ENCODE data around the gene SYTL1.
A peak's percentile ranks its signal among the peaks of the same experiment; 100 is the strongest.

Gene SYTL1

GRCh38 chr1:27360159-27361043 is 18.6 kb downstream of the SYTL1 start:
- Mint-ChIP-seq H3K36me3 (ENCODE audit: low read depth) (no peaks in the 10 kb centered on the region), H3K27ac (no peak overlapping the region), H3K9me3 (no peaks in the 10 kb centered on the region), H3K4me3 (peak overlapping the region; percentile 68), H3K27me3 (peaks cover 6% of the 10 kb centered on the region), H3K4me1 (peaks cover 56% of the 10 kb centered on the region)
- DNase-seq: peak; percentile 35
- no peak for ATAC-seq

DNA sequence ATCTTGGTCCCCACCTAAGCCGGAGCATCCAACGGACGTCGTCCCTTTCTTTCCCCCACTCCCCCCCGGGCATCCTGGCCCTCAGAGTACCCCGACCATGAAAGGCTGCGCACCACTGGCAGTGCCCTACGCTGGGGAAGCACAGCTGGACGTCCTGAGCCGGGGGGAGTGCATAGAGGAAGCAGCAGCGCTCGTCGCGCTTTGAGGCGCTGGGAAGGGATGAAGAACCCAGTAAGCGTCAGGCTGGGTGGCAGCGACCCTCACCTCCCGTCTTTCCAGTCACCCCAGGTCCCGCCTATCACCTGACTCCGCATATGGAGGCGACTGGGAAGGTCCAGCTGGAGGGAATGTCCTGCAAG is 19.2 kb downstream of the SYTL1 start:
- Mint-ChIP-seq H3K27me3 (peaks cover 6% of the 10 kb centered on the region), H3K4me3 (no peak overlapping the region), H3K36me3 (ENCODE audit: low read depth) (no peaks in the 10 kb centered on the region), H3K4me1 (peaks cover 54% of the 10 kb centered on the region), H3K27ac (no peak overlapping the region), H3K9me3 (no peaks in the 10 kb centered on the region)
- DNase-seq (no peak), ATAC-seq (no peak)

GRCh38 chr1:27361553-27361952 is 19.7 kb downstream of the SYTL1 start:
- Mint-ChIP-seq H3K4me1 (peaks cover 49% of the 10 kb centered on the region), H3K36me3 (ENCODE audit: low read depth) (no peaks in the 10 kb centered on the region), H3K27ac (no peak overlapping the region), H3K9me3 (no peaks in the 10 kb centered on the region), H3K27me3 (peaks cover 6% of the 10 kb centered on the region), H3K4me3 (no peak overlapping the region)
- no peak for DNase-seq
- no peak for ATAC-seq

GRCh38 chr1:27363766-27364695 is 22.2 kb downstream of the SYTL1 start:
- no peak for ATAC-seq
- Mint-ChIP-seq H3K9me3 (no peaks in the 10 kb centered on the region), H3K4me3 (no peak overlapping the region), H3K27ac (no peak overlapping the region), H3K36me3 (ENCODE audit: low read depth) (no peaks in the 10 kb centered on the region), H3K4me1 (peaks cover 35% of the 10 kb centered on the region), H3K27me3 (peaks cover 3% of the 10 kb centered on the region)
- DNase-seq: no peak

DNA sequence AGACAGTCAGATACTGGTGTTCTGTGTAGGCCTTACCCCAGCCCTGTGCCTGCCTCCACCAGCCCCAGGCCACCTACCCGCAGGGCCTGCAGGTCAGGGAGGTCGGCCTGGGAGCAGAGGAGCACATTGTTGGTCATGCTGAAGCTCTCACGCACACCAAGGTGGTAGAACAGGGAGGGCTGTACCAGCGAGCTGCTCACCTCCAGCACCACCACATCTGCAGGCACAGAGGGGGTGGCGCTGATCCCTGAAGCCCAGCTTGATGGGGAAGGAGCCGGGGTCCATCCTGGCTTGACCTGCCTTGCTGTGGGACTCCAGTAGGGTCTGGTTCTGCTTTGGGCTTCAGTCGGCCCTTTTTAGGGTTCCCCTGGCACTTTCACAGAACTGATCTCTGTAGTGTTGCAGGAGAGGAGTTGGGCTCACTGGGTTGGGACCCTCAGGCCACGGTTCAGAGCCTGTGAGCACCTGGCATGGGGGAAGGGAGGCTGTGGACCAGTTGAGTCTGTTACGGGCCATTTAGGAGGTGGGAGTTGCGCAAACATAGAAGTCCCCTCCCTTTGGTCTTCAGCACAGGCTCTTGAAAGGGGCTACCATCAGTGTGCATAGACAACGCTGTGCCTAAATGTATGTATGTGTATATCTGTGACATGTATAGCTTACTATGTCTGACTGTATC is 23.0 kb downstream of the SYTL1 start:
- no peak for DNase-seq
- peaks cover 2% of the 10 kb centered on the region for H3K27me3 Mint-ChIP-seq
- H3K36me3 Mint-ChIP-seq (ENCODE audit: low read depth): no peaks in the 10 kb centered on the region
- H3K4me3 Mint-ChIP-seq: peak overlapping the region; percentile 81
- H3K9me3 Mint-ChIP-seq: no peaks in the 10 kb centered on the region
- ATAC-seq: no peak
- H3K27ac Mint-ChIP-seq: no peak overlapping the region
- H3K4me1 Mint-ChIP-seq: peaks cover 32% of the 10 kb centered on the region

DNA sequence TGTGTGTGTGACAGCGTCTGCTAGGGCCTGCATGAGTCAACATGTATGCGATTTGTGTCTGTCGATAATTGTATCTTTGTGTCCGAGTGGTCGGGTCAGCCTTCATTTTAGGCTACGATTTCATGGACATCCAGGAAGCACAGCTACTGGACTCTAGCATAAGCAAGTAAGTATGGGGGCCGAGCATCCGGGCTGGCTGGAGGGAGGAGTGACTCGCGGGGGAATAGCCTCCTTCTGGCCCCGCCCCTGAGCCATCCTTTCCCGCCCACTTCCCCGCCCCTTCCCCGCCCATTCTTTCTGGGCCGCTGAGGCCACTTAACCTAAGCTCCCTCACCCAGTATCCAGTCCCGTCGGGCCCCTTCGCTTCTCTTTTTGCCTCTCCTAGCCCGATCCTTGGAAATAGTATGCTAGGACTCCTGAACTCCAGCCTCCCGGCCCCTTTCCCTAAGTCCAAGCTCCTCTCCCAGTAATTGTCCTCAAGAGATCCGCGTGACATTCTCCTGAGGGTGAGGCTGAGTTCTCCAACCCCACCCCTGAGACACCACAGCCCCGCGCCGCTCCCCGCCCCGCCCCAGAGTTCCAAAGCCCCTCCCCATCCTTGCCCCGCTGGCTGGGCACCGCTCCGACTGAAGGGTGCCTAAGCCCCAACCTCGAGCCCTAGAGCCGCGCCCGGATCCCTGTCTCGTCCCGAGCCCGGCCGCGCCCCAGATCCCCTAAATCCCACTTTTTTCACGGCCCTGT is 23.7 kb downstream of the SYTL1 start:
- ATAC-seq (peak; percentile 58), DNase-seq (peak; percentile 83)
- H3K9me3 Mint-ChIP-seq: no peaks in the 10 kb centered on the region
- peak overlapping the region; percentile 81 for H3K4me3 Mint-ChIP-seq
- no peaks in the 10 kb centered on the region for H3K36me3 Mint-ChIP-seq (ENCODE audit: low read depth)
- H3K27me3 Mint-ChIP-seq: no peaks in the 10 kb centered on the region
- H3K4me1 Mint-ChIP-seq: peaks cover 29% of the 10 kb centered on the region
- H3K27ac Mint-ChIP-seq: peak overlapping the region; percentile 55

GRCh38 chr1:27366113-27366410 is 24.2 kb downstream of the SYTL1 start:
- Mint-ChIP-seq H3K27ac (peak overlapping the region; percentile 55), H3K9me3 (no peaks in the 10 kb centered on the region), H3K4me1 (peaks cover 29% of the 10 kb centered on the region), H3K36me3 (ENCODE audit: low read depth) (no peaks in the 10 kb centered on the region), H3K4me3 (peak overlapping the region; percentile 81), H3K27me3 (no peaks in the 10 kb centered on the region)
- ATAC-seq (peak; percentile 74), DNase-seq (peak; percentile 86)

DNA sequence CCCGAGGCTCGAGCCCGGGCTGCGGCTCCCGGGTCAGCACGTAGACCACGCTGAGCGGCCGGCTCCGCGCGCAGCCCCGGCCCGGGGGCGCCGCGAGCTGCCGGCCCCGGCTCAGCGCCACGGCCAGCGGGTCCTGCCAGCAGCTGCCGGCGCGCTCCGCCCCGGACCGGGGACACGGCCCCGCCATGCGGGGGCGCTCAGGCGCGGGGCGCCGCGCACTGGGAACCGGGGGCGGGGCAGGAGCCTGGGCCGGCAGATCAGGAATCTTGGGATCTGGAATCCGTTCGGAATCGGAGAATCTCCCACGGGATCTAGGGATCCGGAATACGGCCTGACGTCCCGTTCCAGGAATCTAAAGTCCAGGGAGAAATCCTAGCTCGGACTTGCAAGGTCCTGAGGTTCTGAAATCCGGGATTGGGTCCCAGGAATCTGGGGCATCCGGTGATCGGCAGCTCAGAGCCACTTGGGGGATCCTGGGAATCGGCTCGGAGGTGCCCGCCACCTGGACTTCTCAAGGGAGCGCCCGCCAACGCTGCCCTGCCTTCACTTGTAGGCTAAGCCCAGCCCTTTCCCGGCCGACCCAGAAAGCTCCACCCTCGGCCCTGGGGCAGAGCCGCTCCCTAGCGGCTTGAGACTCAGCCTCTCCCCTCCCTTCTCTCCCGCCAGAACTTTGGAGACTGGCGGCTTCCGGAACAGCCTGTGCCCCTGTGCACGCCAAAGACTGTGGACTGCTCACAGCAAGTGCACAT is 24.8 kb downstream of the SYTL1 start, which contains the start of gene MAP3K6:
Gene MAP3K6 (minus strand): TSS at position 551 of the 749 bp plus-strand sequence. CDS start 364 bp downstream, at position 187.
- peak within 1 kb of the TSS; percentile 55 for H3K27ac Mint-ChIP-seq
- DNase-seq (peak; percentile 52), ATAC-seq (peak; percentile 27)
- no peaks in the 10 kb centered on the region for H3K36me3 Mint-ChIP-seq (ENCODE audit: low read depth)
- peak within 1 kb of the TSS; percentile 81 for H3K4me3 Mint-ChIP-seq
- H3K9me3 Mint-ChIP-seq: no peaks in the 10 kb centered on the region
- H3K4me1 Mint-ChIP-seq: peaks cover 29% of the 10 kb centered on the region
- H3K27me3 Mint-ChIP-seq: no peaks in the 10 kb centered on the region

GRCh38 chr1:27367160-27367650 is 25.4 kb downstream of the SYTL1 start:
- Mint-ChIP-seq H3K9me3 (no peaks in the 10 kb centered on the region), H3K27ac (no peak overlapping the region), H3K36me3 (ENCODE audit: low read depth) (no peaks in the 10 kb centered on the region), H3K4me3 (peak overlapping the region; percentile 54), H3K4me1 (peaks cover 31% of the 10 kb centered on the region), H3K27me3 (no peaks in the 10 kb centered on the region)
- DNase-seq (no peak), ATAC-seq (no peak)

GRCh38 chr1:27368869-27369582 is 27.2 kb downstream of the SYTL1 start:
- H3K4me3 Mint-ChIP-seq: no peak overlapping the region
- no peaks in the 10 kb centered on the region for H3K9me3 Mint-ChIP-seq
- peaks cover 31% of the 10 kb centered on the region for H3K4me1 Mint-ChIP-seq
- ATAC-seq (no peak), DNase-seq (no peak)
- no peak overlapping the region for H3K27ac Mint-ChIP-seq
- no peaks in the 10 kb centered on the region for H3K36me3 Mint-ChIP-seq (ENCODE audit: low read depth)
- H3K27me3 Mint-ChIP-seq: no peaks in the 10 kb centered on the region

GRCh38 chr1:27372022-27372807 is 30.4 kb downstream of the SYTL1 start:
- no peak overlapping the region for H3K27ac Mint-ChIP-seq
- H3K36me3 Mint-ChIP-seq (ENCODE audit: low read depth): no peaks in the 10 kb centered on the region
- H3K27me3 Mint-ChIP-seq: no peaks in the 10 kb centered on the region
- H3K4me1 Mint-ChIP-seq: peaks cover 11% of the 10 kb centered on the region
- H3K4me3 Mint-ChIP-seq: no peak overlapping the region
- no peaks in the 10 kb centered on the region for H3K9me3 Mint-ChIP-seq
- ATAC-seq (no peak), DNase-seq (no peak)

All from activated naive CD8-positive, alpha-beta T cell treated with anti-CD3 and anti-CD28 coated beads, Interleukin-2, amount 50 U/mL, for 24 hours (primary cell).